Measurements from ENCODE around the gene FAM131C. TPM values are rescaled to one million over a fixed set of nuclear protein-coding genes. Genes with fewer than 3 reads are reported as not detected.
A peak's percentile ranks its signal among the peaks of the same experiment; 100 is the strongest.
"Not testable (repeated sequence)": the region's sequence is repeated elsewhere in the genome, so short reads cannot be mapped to it uniquely, and the experiment has no call there.

Gene FAM131C
- polyA plus RNA-seq, 3 donors from 2014 or later = not detected

GRCh38 chr1:16055613-16056520 is 17.6 kb downstream of the FAM131C start:
- Mint-ChIP-seq H3K27me3 (ENCODE audit: low read depth in 3 of 3) (peaks cover 0 to 4% (median 2%) of the 10 kb centered on the region in 3 donors), H3K4me1 (peaks cover 0 to 1% of the 10 kb centered on the region in 2 donors), H3K9me3 (no peaks in the 10 kb centered on the region), H3K27ac (no peak overlapping the region), H3K36me3 (no peaks in the 10 kb centered on the region), H3K4me3 (no peak overlapping the region)
- DNase-seq = peak; percentile 64 to 70 (median 69)

GRCh38 chr1:16054598-16055540 is 18.6 kb downstream of the FAM131C start:
- H3K36me3 Mint-ChIP-seq = no peaks in the 10 kb centered on the region
- H3K4me3 Mint-ChIP-seq = no peak overlapping the region
- DNase-seq = no peak
- H3K27ac Mint-ChIP-seq = peak overlapping the region in 1 of 6 donors; percentile 2
- no peaks in the 10 kb centered on the region for H3K9me3 Mint-ChIP-seq
- peaks cover 0 to 1% of the 10 kb centered on the region in 2 donors for H3K4me1 Mint-ChIP-seq
- peaks cover 2 to 4% (median 3%) of the 10 kb centered on the region in 3 donors for H3K27me3 Mint-ChIP-seq (ENCODE audit: low read depth in 3 of 3)

- no peak for DNase-seq
- H3K4me1 Mint-ChIP-seq = peaks cover 3 to 6% of the 10 kb centered on the region in 2 donors
- no peak overlapping the region for H3K27ac Mint-ChIP-seq
- H3K4me3 Mint-ChIP-seq = no peak overlapping the region
- no peaks in the 10 kb centered on the region for H3K36me3 Mint-ChIP-seq
- H3K27me3 Mint-ChIP-seq (ENCODE audit: low read depth in 3 of 3) = peaks cover 2 to 4% (median 4%) of the 10 kb centered on the region in 3 donors
- no peaks in the 10 kb centered on the region for H3K9me3 Mint-ChIP-seq
Measured at GRCh38 chr1:16053781-16054502, 19.5 kb downstream of the FAM131C start.

- not testable (repeated sequence) for DNase-seq; H3K4me3 Mint-ChIP-seq; H3K27ac Mint-ChIP-seq; H3K36me3 Mint-ChIP-seq; H3K9me3 Mint-ChIP-seq; H3K4me1 Mint-ChIP-seq; H3K27me3 Mint-ChIP-seq (ENCODE audit: low read depth in 3 of 3)
Measured at GRCh38 chr1:16051949-16052348, 21.5 kb downstream of the FAM131C start.

GRCh38 chr1:16051039-16051438 is 22.4 kb downstream of the FAM131C start:
- Mint-ChIP-seq H3K36me3 (no peaks in the 10 kb centered on the region), H3K27me3 (ENCODE audit: low read depth in 3 of 3) (peaks cover 3 to 4% (median 4%) of the 10 kb centered on the region in 3 donors), H3K4me3 (no peak overlapping the region), H3K27ac (no peak overlapping the region), H3K4me1 (peaks cover 3 to 6% of the 10 kb centered on the region in 2 donors), H3K9me3 (no peaks in the 10 kb centered on the region)
- DNase-seq = no peak

GRCh38 chr1:16050328-16050727 is 23.1 kb downstream of the FAM131C start:
- H3K27me3 Mint-ChIP-seq (ENCODE audit: low read depth in 3 of 3) = peaks cover 4 to 6% (median 6%) of the 10 kb centered on the region in 3 donors
- peaks cover 1 to 6% of the 10 kb centered on the region in 2 donors for H3K4me1 Mint-ChIP-seq
- no peak overlapping the region for H3K4me3 Mint-ChIP-seq
- no peak overlapping the region for H3K27ac Mint-ChIP-seq
- no peaks in the 10 kb centered on the region for H3K36me3 Mint-ChIP-seq
- no peaks in the 10 kb centered on the region for H3K9me3 Mint-ChIP-seq
- DNase-seq = no peak

GRCh38 chr1:16048573-16049189 is 24.8 kb downstream of the FAM131C start:
- no peaks in the 10 kb centered on the region for H3K9me3 Mint-ChIP-seq
- H3K4me3 Mint-ChIP-seq = peak overlapping the region; percentile 24 to 60 (median 35)
- H3K27me3 Mint-ChIP-seq (ENCODE audit: low read depth in 3 of 3) = peaks cover 4 to 7% (median 6%) of the 10 kb centered on the region in 3 donors
- peaks cover 1 to 6% of the 10 kb centered on the region in 2 donors for H3K4me1 Mint-ChIP-seq
- peak; percentile 20 to 41 (median 25) for DNase-seq
- H3K27ac Mint-ChIP-seq = no peak overlapping the region
- H3K36me3 Mint-ChIP-seq = no peaks in the 10 kb centered on the region

GRCh38 chr1:16047791-16048475 is 25.5 kb downstream of the FAM131C start:
- no peaks in the 10 kb centered on the region for H3K9me3 Mint-ChIP-seq
- peak overlapping the region in 4 of 5 donors; percentile 6 to 69 (median 56) for H3K4me3 Mint-ChIP-seq
- H3K27me3 Mint-ChIP-seq (ENCODE audit: low read depth in 3 of 3) = peaks cover 5 to 7% (median 6%) of the 10 kb centered on the region in 3 donors
- H3K27ac Mint-ChIP-seq = no peak overlapping the region
- H3K4me1 Mint-ChIP-seq = peaks cover 1 to 6% of the 10 kb centered on the region in 2 donors
- no peak for DNase-seq
- H3K36me3 Mint-ChIP-seq = no peaks in the 10 kb centered on the region

- H3K36me3 Mint-ChIP-seq = no peaks in the 10 kb centered on the region
- DNase-seq = no peak
- peaks cover 5 to 7% (median 6%) of the 10 kb centered on the region in 3 donors for H3K27me3 Mint-ChIP-seq (ENCODE audit: low read depth in 3 of 3)
- no peaks in the 10 kb centered on the region for H3K9me3 Mint-ChIP-seq
- H3K4me1 Mint-ChIP-seq = peaks cover 1 to 6% of the 10 kb centered on the region in 2 donors
- no peak overlapping the region for H3K27ac Mint-ChIP-seq
- H3K4me3 Mint-ChIP-seq = no peak overlapping the region
Measured at GRCh38 chr1:16046842-16047241, 26.6 kb downstream of the FAM131C start.

- Mint-ChIP-seq H3K4me1 (no peaks in the 10 kb centered on the region), H3K27me3 (ENCODE audit: low read depth in 3 of 3) (peaks cover 2 to 8% (median 5%) of the 10 kb centered on the region in 3 donors)
Measured at GRCh38 chr1:16043950-16044349, 29.5 kb downstream of the FAM131C start.

GRCh38 chr1:16043521-16043920 is 29.9 kb downstream of the FAM131C start, which contains the start of gene CLCNKB:
Gene CLCNKB, plus strand, starts transcription at chr1:16043782. Its CDS starts 711 bp downstream, at chr1:16044493.
- peaks cover 2 to 8% (median 5%) of the 10 kb centered on the region in 3 donors for H3K27me3 Mint-ChIP-seq (ENCODE audit: low read depth in 3 of 3)
- H3K9me3 Mint-ChIP-seq = no peaks in the 10 kb centered on the region
- H3K36me3 Mint-ChIP-seq = no peaks in the 10 kb centered on the region
- no peak for DNase-seq
- H3K4me3 Mint-ChIP-seq = no peak within 1 kb of the TSS
- H3K4me1 Mint-ChIP-seq = no peaks in the 10 kb centered on the region
- H3K27ac Mint-ChIP-seq = no peak within 1 kb of the TSS

More at GRCh38 chr1:16043950-16044349, 29.5 kb downstream of the FAM131C start:
- DNase-seq = no peak
- no peak overlapping the region for H3K4me3 Mint-ChIP-seq
- H3K36me3 Mint-ChIP-seq = no peaks in the 10 kb centered on the region
- no peak overlapping the region for H3K27ac Mint-ChIP-seq
- no peaks in the 10 kb centered on the region for H3K9me3 Mint-ChIP-seq

- H3K36me3 Mint-ChIP-seq; H3K27me3 Mint-ChIP-seq (ENCODE audit: low read depth in 3 of 3); DNase-seq; H3K9me3 Mint-ChIP-seq; H3K27ac Mint-ChIP-seq; H3K4me1 Mint-ChIP-seq; H3K4me3 Mint-ChIP-seq: not testable (repeated sequence)
Measured at GRCh38 chr1:16042654-16043053, 30.8 kb downstream of the FAM131C start.

All from immature natural killer cell (primary cell).